ENCODE data around the gene FSHR. TPM values are rescaled to one million over a fixed set of nuclear protein-coding genes. Genes with fewer than 3 reads are reported as not detected.

The FSHR gene
- total and polyA plus RNA-seq, 2 experiments from 2014 or later: not detected

GRCh38 chr2:49021271-49021670, 133.0 kb downstream of the FSHR start:
- WGBS, 2 experiments (ENCODE audit: low coverage in 1 of 2, low lambda C conversion rate in 2 of 2, missing lambda C conversion rate in 2 of 2): 51 to 58% methylated on average over 2 of the region's 2 CpGs

DNA sequence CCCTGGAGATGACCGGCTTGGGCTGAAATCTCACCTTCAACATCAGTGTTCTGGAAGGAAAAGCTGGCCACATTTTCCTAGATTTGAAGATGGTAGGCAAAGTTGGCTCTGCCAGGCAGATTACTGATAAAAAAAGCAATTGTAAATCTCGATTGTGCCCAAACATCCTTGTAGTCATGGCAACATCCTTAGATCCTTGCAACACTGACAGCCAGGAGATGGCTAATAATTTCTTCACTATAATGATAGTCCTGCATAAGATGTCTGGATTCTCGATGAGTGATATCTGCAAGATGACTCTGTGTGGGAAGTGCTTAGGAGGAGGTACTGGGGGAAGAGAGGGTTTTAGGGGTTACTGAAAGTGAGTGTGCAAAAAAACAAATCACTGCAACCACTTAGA, 149.1 kb downstream of the FSHR start:
- no peak overlapping the region for H3K27ac ChIP-seq
- no peak overlapping the region for H2AFZ ChIP-seq
- DNase-seq: no peak
- 22 to 27% methylated on average over 3 of the region's 3 CpGs for WGBS, 2 experiments (ENCODE audit: low coverage in 1 of 2, low lambda C conversion rate in 2 of 2, missing lambda C conversion rate in 2 of 2)
- no peaks in the 10 kb centered on the region for H4K20me1 ChIP-seq (ENCODE audit: insufficient read depth)
- TF ChIP-seq EZH2 (IDR thresholded peaks at IDR 0.05; ENCODE audit: insufficient read depth, poor library complexity, severe bottlenecking): no peak
- TF ChIP-seq EZH2phosphoT487 (IDR thresholded peaks at IDR 0.05; ENCODE audit: insufficient read depth, low read depth): no peak
- no peak overlapping the region for H3K4me3 ChIP-seq
- in situ Hi-C loops (cut with MboI): no loop called here
- no peaks in the 10 kb centered on the region for H3K9me3 ChIP-seq (ENCODE audit: low read depth)
- H3K36me3 ChIP-seq (ENCODE audit: low read depth): no peaks in the 10 kb centered on the region
- H3K9me2 ChIP-seq (ENCODE audit: insufficient read depth): no peaks in the 10 kb centered on the region
- H3K79me2 ChIP-seq (ENCODE audit: insufficient read depth): no peaks in the 10 kb centered on the region
- no peak overlapping the region for H3K9ac ChIP-seq
- no peaks in the 10 kb centered on the region for H3K27me3 ChIP-seq (replicated peaks; ENCODE audit: insufficient read depth)
- no peak overlapping the region for H3K4me2 ChIP-seq (ENCODE audit: unreplicated experiment)
- no peaks in the 10 kb centered on the region for H3K4me1 ChIP-seq (ENCODE audit: insufficient read depth)
- no peaks in the 10 kb centered on the region for H3F3A ChIP-seq (ENCODE audit: insufficient read depth)

More at GRCh38 chr2:49021271-49021670, 133.0 kb downstream of the FSHR start:
- TF ChIP-seq EZH2 (IDR thresholded peaks at IDR 0.05; ENCODE audit: insufficient read depth, poor library complexity, severe bottlenecking) (no peak), EZH2phosphoT487 (IDR thresholded peaks at IDR 0.05; ENCODE audit: insufficient read depth, low read depth) (no peak)
- Histone ChIP-seq H3K4me2 (ENCODE audit: unreplicated experiment) (no peak overlapping the region), H3F3A (ENCODE audit: insufficient read depth) (no peaks in the 10 kb centered on the region), H2AFZ (no peak overlapping the region), H3K9ac (no peak overlapping the region), H3K27me3 (replicated peaks; ENCODE audit: insufficient read depth) (no peaks in the 10 kb centered on the region), H3K27ac (no peak overlapping the region), H3K4me1 (ENCODE audit: insufficient read depth) (no peaks in the 10 kb centered on the region), H3K79me2 (ENCODE audit: insufficient read depth) (no peaks in the 10 kb centered on the region), H3K9me3 (ENCODE audit: low read depth) (no peaks in the 10 kb centered on the region), H3K9me2 (ENCODE audit: insufficient read depth) (no peaks in the 10 kb centered on the region), H3K4me3 (no peak overlapping the region), H4K20me1 (ENCODE audit: insufficient read depth) (no peaks in the 10 kb centered on the region), H3K36me3 (ENCODE audit: low read depth) (no peaks in the 10 kb centered on the region)
- no peak for DNase-seq
- in situ Hi-C loops (cut with MboI): no loop called here

DNA sequence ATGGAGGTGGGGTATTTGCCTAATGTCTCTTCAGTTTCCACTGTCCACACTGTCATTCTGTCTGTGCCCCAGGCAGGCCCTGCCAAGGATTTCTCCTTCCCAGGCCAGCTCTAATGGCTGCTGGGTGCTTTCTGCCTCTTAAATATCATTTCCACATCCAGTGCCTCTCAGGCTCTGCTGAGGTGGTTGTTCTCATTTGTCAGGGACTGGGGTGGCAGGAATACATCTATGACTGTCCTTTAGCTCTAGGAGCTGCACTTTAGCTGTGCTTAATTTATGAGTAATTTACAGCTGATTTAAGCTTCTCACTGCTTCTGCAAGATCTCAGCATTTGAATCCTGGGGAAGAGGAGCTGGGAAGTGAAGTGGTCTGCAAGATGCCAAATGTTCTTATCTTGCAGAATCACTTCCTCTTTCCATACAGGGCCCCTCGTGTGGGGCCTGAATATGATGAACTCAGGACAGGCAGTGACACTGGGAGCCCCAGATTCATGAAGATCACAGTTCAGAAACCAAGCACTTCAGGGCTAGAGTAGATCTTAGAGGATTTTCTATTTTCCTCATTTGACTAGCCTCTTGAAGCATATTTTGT, 150.2 kb downstream of the FSHR start:
- H3K27ac ChIP-seq: no peak overlapping the region
- H3K4me1 ChIP-seq (ENCODE audit: insufficient read depth): no peaks in the 10 kb centered on the region
- H3K36me3 ChIP-seq (ENCODE audit: low read depth): no peaks in the 10 kb centered on the region
- 0% methylated on average over 1 of the region's 1 CpG for WGBS, 2 experiments (ENCODE audit: low coverage in 1 of 2, low lambda C conversion rate in 2 of 2, missing lambda C conversion rate in 2 of 2)
- TF ChIP-seq EZH2phosphoT487 (IDR thresholded peaks at IDR 0.05; ENCODE audit: insufficient read depth, low read depth) (no peak), EZH2 (IDR thresholded peaks at IDR 0.05; ENCODE audit: insufficient read depth, poor library complexity, severe bottlenecking) (no peak)
- no peak overlapping the region for H3K4me2 ChIP-seq (ENCODE audit: unreplicated experiment)
- H3K4me3 ChIP-seq: no peak overlapping the region
- H3K27me3 ChIP-seq (replicated peaks; ENCODE audit: insufficient read depth): no peaks in the 10 kb centered on the region
- in situ Hi-C loops (cut with MboI): no loop called here
- H3K9me3 ChIP-seq (ENCODE audit: low read depth): no peaks in the 10 kb centered on the region
- H3K9ac ChIP-seq: no peak overlapping the region
- H3F3A ChIP-seq (ENCODE audit: insufficient read depth): no peaks in the 10 kb centered on the region
- no peaks in the 10 kb centered on the region for H3K79me2 ChIP-seq (ENCODE audit: insufficient read depth)
- no peak for DNase-seq
- H2AFZ ChIP-seq: no peak overlapping the region
- no peaks in the 10 kb centered on the region for H4K20me1 ChIP-seq (ENCODE audit: insufficient read depth)
- H3K9me2 ChIP-seq (ENCODE audit: insufficient read depth): no peaks in the 10 kb centered on the region

- in situ Hi-C loops (cut with MboI): no loop called here
- 23 to 30% methylated on average over 5 of the region's 5 CpGs for WGBS, 2 experiments (ENCODE audit: low coverage in 1 of 2, low lambda C conversion rate in 2 of 2, missing lambda C conversion rate in 2 of 2)
- Histone ChIP-seq H4K20me1 (ENCODE audit: insufficient read depth) (no peaks in the 10 kb centered on the region), H3K27ac (no peak overlapping the region), H3K4me3 (no peak overlapping the region), H3F3A (ENCODE audit: insufficient read depth) (no peaks in the 10 kb centered on the region), H3K36me3 (ENCODE audit: low read depth) (no peaks in the 10 kb centered on the region), H3K9ac (no peak overlapping the region), H3K4me2 (ENCODE audit: unreplicated experiment) (no peak overlapping the region), H3K9me2 (ENCODE audit: insufficient read depth) (no peaks in the 10 kb centered on the region), H3K9me3 (ENCODE audit: low read depth) (no peaks in the 10 kb centered on the region), H3K4me1 (ENCODE audit: insufficient read depth) (no peaks in the 10 kb centered on the region), H2AFZ (no peak overlapping the region), H3K79me2 (ENCODE audit: insufficient read depth) (no peaks in the 10 kb centered on the region), H3K27me3 (replicated peaks; ENCODE audit: insufficient read depth) (no peaks in the 10 kb centered on the region)
- DNase-seq: no peak
- TF ChIP-seq EZH2 (IDR thresholded peaks at IDR 0.05; ENCODE audit: insufficient read depth, poor library complexity, severe bottlenecking): no peak
These were observed 151.1 kb downstream of the FSHR start for GRCh38 chr2:49003201-49003600.

- H3K9ac ChIP-seq: no peak overlapping the region
- no peaks in the 10 kb centered on the region for H3K79me2 ChIP-seq (ENCODE audit: insufficient read depth)
- 1 to 3% methylated on average over 3 of the region's 3 CpGs for WGBS, 2 experiments (ENCODE audit: low coverage in 1 of 2, low lambda C conversion rate in 2 of 2, missing lambda C conversion rate in 2 of 2)
- no peaks in the 10 kb centered on the region for H3K9me3 ChIP-seq (ENCODE audit: low read depth)
- DNase-seq: peak; percentile 30
- no peaks in the 10 kb centered on the region for H3F3A ChIP-seq (ENCODE audit: insufficient read depth)
- no peaks in the 10 kb centered on the region for H4K20me1 ChIP-seq (ENCODE audit: insufficient read depth)
- H3K4me2 ChIP-seq (ENCODE audit: unreplicated experiment): no peak overlapping the region
- H3K27ac ChIP-seq: no peak overlapping the region
- TF ChIP-seq EZH2 (IDR thresholded peaks at IDR 0.05; ENCODE audit: insufficient read depth, poor library complexity, severe bottlenecking) (no peak), EZH2phosphoT487 (IDR thresholded peaks at IDR 0.05; ENCODE audit: insufficient read depth, low read depth) (no peak)
- H2AFZ ChIP-seq: no peak overlapping the region
- in situ Hi-C loops (cut with MboI): no loop called here
- H3K4me3 ChIP-seq: no peak overlapping the region
- H3K9me2 ChIP-seq (ENCODE audit: insufficient read depth): no peaks in the 10 kb centered on the region
- no peaks in the 10 kb centered on the region for H3K27me3 ChIP-seq (replicated peaks; ENCODE audit: insufficient read depth)
- no peaks in the 10 kb centered on the region for H3K36me3 ChIP-seq (ENCODE audit: low read depth)
- no peaks in the 10 kb centered on the region for H3K4me1 ChIP-seq (ENCODE audit: insufficient read depth)
These were observed 151.6 kb downstream of the FSHR start for GRCh38 chr2:49002750-49003149.

All from GM23248 (cell line).